BLaER1 (cell line): ENCODE data around the gene CASZ1.

Experiments used
- H3K27ac ChIP-seq: shearing (Covaris generic); formaldehyde crosslinking; 2 replicates; pipeline ENCODE4 v1.8.1; 2022
- H3K27me3 ChIP-seq: shearing (Covaris generic); formaldehyde crosslinking; 2 replicates; pipeline ENCODE4 v1.8.1; 2022
- H3K36me3 ChIP-seq: shearing (Covaris generic); formaldehyde crosslinking; 2 replicates; pipeline ENCODE4 v1.8.1; 2022
- H3K4me1 ChIP-seq: shearing (Covaris generic); formaldehyde crosslinking; 2 replicates; pipeline ENCODE4 v1.8.1; 2022
- H3K4me2 ChIP-seq: shearing (Covaris generic); formaldehyde crosslinking; 2 replicates; pipeline ENCODE4 v1.8.1; 2022
- H3K4me3 ChIP-seq: shearing (Covaris generic); formaldehyde crosslinking; 2 replicates; pipeline ENCODE4 v1.8.1; 2022
- H3K9ac ChIP-seq: shearing (Covaris generic); formaldehyde crosslinking; 2 replicates; pipeline ENCODE4 v1.8.1; 2022
- H3K9me3 ChIP-seq: shearing (Covaris generic); formaldehyde crosslinking; 2 replicates; pipeline ENCODE4 v1.8.1; 2022
- H4K20me1 ChIP-seq: shearing (Covaris generic); formaldehyde crosslinking; 2 replicates; pipeline ENCODE4 v1.8.1; 2022
- Cebpa-rat ChIP-seq: shearing (Covaris generic); IDR thresholded peaks from 2 replicates; pipeline ENCODE4 v1.8.1; 2022

CASZ1 gene

GRCh38 chr1:10677491-10678391 is 118.7 kb downstream of the CASZ1 start:
- H3K4me1 ChIP-seq = peaks cover 71% of the 10 kb centered on the region
- no peaks in the 10 kb centered on the region for H3K36me3 ChIP-seq
- TF ChIP-seq Cebpa-rat = no peak
- H3K9me3 ChIP-seq = no peaks in the 10 kb centered on the region
- H4K20me1 ChIP-seq = peaks cover 41% of the 10 kb centered on the region; the same call in 1 of the 2 replicates
- no peaks in the 10 kb centered on the region for H3K27me3 ChIP-seq
- H3K9ac ChIP-seq = peak overlapping the region; percentile 53; the same call in 1 of the 2 replicates
- no peak overlapping the region for H3K4me3 ChIP-seq
- H3K4me2 ChIP-seq = peak overlapping the region; percentile 79
- H3K27ac ChIP-seq = peak overlapping the region; percentile 43

GRCh38 chr1:10676963-10677362 is 119.5 kb downstream of the CASZ1 start:
- no peak for TF ChIP-seq Cebpa-rat
- H3K9me3 ChIP-seq = no peaks in the 10 kb centered on the region
- H3K9ac ChIP-seq = peak overlapping the region; percentile 45
- H3K27me3 ChIP-seq = no peaks in the 10 kb centered on the region
- peak overlapping the region; percentile 79 for H3K4me2 ChIP-seq
- no peaks in the 10 kb centered on the region for H3K36me3 ChIP-seq
- peak overlapping the region; percentile 43 for H3K27ac ChIP-seq
- no peak overlapping the region; the same call in 1 of the 2 replicates for H3K4me3 ChIP-seq
- H3K4me1 ChIP-seq = peaks cover 63% of the 10 kb centered on the region
- peaks cover 41% of the 10 kb centered on the region; the same call in 1 of the 2 replicates for H4K20me1 ChIP-seq

- no peak for TF ChIP-seq Cebpa-rat
- Histone ChIP-seq H3K4me1 (peaks cover 62% of the 10 kb centered on the region), H3K4me3 (no peak overlapping the region), H3K27ac (no peak overlapping the region), H3K27me3 (no peaks in the 10 kb centered on the region), H3K36me3 (no peaks in the 10 kb centered on the region), H3K9ac (no peak overlapping the region), H4K20me1 (peaks cover 41% of the 10 kb centered on the region; the same call in 1 of the 2 replicates), H3K4me2 (peak overlapping the region; percentile 79), H3K9me3 (no peaks in the 10 kb centered on the region)
These were observed 120.6 kb downstream of the CASZ1 start for GRCh38 chr1:10675813-10676212.

GRCh38 chr1:10674700-10675609 is 121.5 kb downstream of the CASZ1 start:
- Histone ChIP-seq H3K36me3 (no peaks in the 10 kb centered on the region), H3K4me3 (no peak overlapping the region), H3K4me2 (no peak overlapping the region), H3K27me3 (no peaks in the 10 kb centered on the region), H3K9ac (no peak overlapping the region), H3K4me1 (peaks cover 62% of the 10 kb centered on the region), H3K9me3 (no peaks in the 10 kb centered on the region), H4K20me1 (peaks cover 41% of the 10 kb centered on the region; the same call in 1 of the 2 replicates), H3K27ac (no peak overlapping the region)
- TF ChIP-seq Cebpa-rat = no peak

- peaks cover 39% of the 10 kb centered on the region; the same call in 1 of the 2 replicates for H4K20me1 ChIP-seq
- H3K4me3 ChIP-seq = no peak overlapping the region
- no peaks in the 10 kb centered on the region for H3K27me3 ChIP-seq
- peaks cover 60% of the 10 kb centered on the region for H3K4me1 ChIP-seq
- no peak overlapping the region for H3K4me2 ChIP-seq
- H3K27ac ChIP-seq = no peak overlapping the region
- no peak overlapping the region for H3K9ac ChIP-seq
- no peaks in the 10 kb centered on the region for H3K36me3 ChIP-seq
- no peaks in the 10 kb centered on the region for H3K9me3 ChIP-seq
- no peak for TF ChIP-seq Cebpa-rat
These were observed 122.2 kb downstream of the CASZ1 start for GRCh38 chr1:10674222-10674621.

DNA sequence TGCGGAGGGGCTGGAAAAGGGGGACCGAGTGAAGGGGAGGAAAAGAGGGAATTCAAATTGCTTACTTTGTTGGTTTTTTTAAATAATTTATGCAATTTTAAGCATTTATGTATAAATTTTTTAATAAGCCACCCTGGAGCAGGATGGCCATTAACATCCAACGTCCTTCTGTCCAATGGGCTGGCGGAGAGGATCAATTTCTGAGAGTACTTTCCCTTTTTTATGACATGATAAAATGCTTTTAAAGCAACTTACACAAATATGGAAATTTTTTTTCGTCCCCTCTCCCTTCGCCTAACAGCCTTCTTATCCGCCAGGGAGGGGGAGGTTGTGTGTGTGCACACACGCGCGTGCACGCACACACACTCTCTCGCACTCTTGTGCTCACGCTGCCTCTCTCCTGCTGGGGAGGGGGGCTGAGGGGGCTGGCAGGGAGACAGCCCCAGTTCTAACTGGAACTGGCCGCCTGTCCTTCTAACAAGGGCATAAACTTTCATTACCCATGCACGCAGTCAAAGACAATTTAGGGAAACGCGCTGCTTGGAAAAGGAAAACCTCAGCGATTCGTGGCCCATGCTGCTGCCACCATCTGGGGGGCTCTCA is 123.2 kb downstream of the CASZ1 start:
- Histone ChIP-seq H3K4me1 (peaks cover 59% of the 10 kb centered on the region), H3K36me3 (no peaks in the 10 kb centered on the region), H3K4me2 (no peak overlapping the region), H3K4me3 (no peak overlapping the region), H4K20me1 (peaks cover 41% of the 10 kb centered on the region; the same call in 1 of the 2 replicates), H3K27ac (no peak overlapping the region), H3K9me3 (no peaks in the 10 kb centered on the region), H3K27me3 (no peaks in the 10 kb centered on the region), H3K9ac (no peak overlapping the region)
- no peak for TF ChIP-seq Cebpa-rat

GRCh38 chr1:10672343-10673050 is 123.9 kb downstream of the CASZ1 start:
- Histone ChIP-seq H3K9ac (no peak overlapping the region), H3K4me3 (no peak overlapping the region), H3K4me2 (no peak overlapping the region), H3K36me3 (no peaks in the 10 kb centered on the region), H3K27me3 (no peaks in the 10 kb centered on the region), H3K9me3 (no peaks in the 10 kb centered on the region), H4K20me1 (peaks cover 37% of the 10 kb centered on the region; the same call in 1 of the 2 replicates), H3K27ac (no peak overlapping the region), H3K4me1 (peaks cover 56% of the 10 kb centered on the region)
- TF ChIP-seq Cebpa-rat = no peak

- H3K27ac ChIP-seq = no peak overlapping the region
- H3K4me2 ChIP-seq = peak overlapping the region; percentile 84
- no peak overlapping the region for H3K4me3 ChIP-seq
- no peaks in the 10 kb centered on the region for H3K36me3 ChIP-seq
- no peak for TF ChIP-seq Cebpa-rat
- peaks cover 56% of the 10 kb centered on the region for H3K4me1 ChIP-seq
- H3K9ac ChIP-seq = no peak overlapping the region
- H3K9me3 ChIP-seq = no peaks in the 10 kb centered on the region
- peaks cover 34% of the 10 kb centered on the region; the same call in 1 of the 2 replicates for H4K20me1 ChIP-seq
- no peaks in the 10 kb centered on the region for H3K27me3 ChIP-seq
These were observed 124.7 kb downstream of the CASZ1 start for GRCh38 chr1:10671622-10672342.
